ENCODE data around the gene GNB2. TPM values are rescaled to one million over a fixed set of nuclear protein-coding genes. Genes with fewer than 3 reads are reported as not detected.

GNB2 gene
- total RNA-seq, 2 donors from 2014 or later = 292 to 312 TPM

- H3K9me3 ChIP-seq = no peaks in the 10 kb centered on the region
- DNase-seq = peak; percentile 99
- peak within 1 kb of the TSS; percentile 62 for H3K4me3 ChIP-seq
- H3K27ac ChIP-seq = peak within 1 kb of the TSS; percentile 90
- H3K27me3 ChIP-seq = no peaks in the 10 kb centered on the region
- peak within 1 kb of the TSS; percentile 70 to 95 for H3K9ac ChIP-seq (ENCODE audit: low read depth in 2 of 2, low read length in 2 of 2)
- H3K36me3 ChIP-seq = no peaks in the 10 kb centered on the region
- intact Hi-C loops (cut with DNase I) = loop anchor here (5.0 kb wide), 1 partner anchor 146 kb away; the partner anchor contains the start of gene SLC12A9
- no peak for TF ChIP-seq CTCF (IDR thresholded peaks at IDR 0.05)
- peaks cover 10% of the 10 kb centered on the region for H3K4me1 ChIP-seq
Measured at GRCh38 chr7:100705753-100706671, 32.5 kb downstream of the GNB2 start, which contains the start of gene POP7. TSS of gene POP7 (plus strand) at chr7:100706121. CDS start at chr7:100706831, 710 bp downstream.

GRCh38 chr7:100706672-100707311 lies 33.3 kb downstream of the GNB2 start:
- DNase-seq = peak; percentile 41
- Histone ChIP-seq H3K4me3 (peak overlapping the region; percentile 62), H3K9ac (ENCODE audit: low read depth in 2 of 2, low read length in 2 of 2) (peak overlapping the region; percentile 70 to 94), H3K36me3 (no peaks in the 10 kb centered on the region), H3K27me3 (no peaks in the 10 kb centered on the region), H3K27ac (no peak overlapping the region), H3K4me1 (peaks cover 10% of the 10 kb centered on the region), H3K9me3 (no peaks in the 10 kb centered on the region)
- TF ChIP-seq CTCF (IDR thresholded peaks at IDR 0.05) = no peak
- intact Hi-C loops (cut with DNase I) = loop anchor here (5.0 kb wide), 1 partner anchor 146 kb away; the partner anchor contains the start of gene SLC12A9

- no peaks in the 10 kb centered on the region for H3K36me3 ChIP-seq
- no peak for DNase-seq
- peaks cover 10% of the 10 kb centered on the region for H3K4me1 ChIP-seq
- H3K27ac ChIP-seq = no peak overlapping the region
- H3K9me3 ChIP-seq = no peaks in the 10 kb centered on the region
- H3K4me3 ChIP-seq = no peak overlapping the region
- H3K27me3 ChIP-seq = no peaks in the 10 kb centered on the region
- intact Hi-C loops (cut with DNase I) = loop anchor here (5.0 kb wide), 1 partner anchor 144 kb away; the partner anchor contains the start of gene SLC12A9
- no peak for TF ChIP-seq CTCF (IDR thresholded peaks at IDR 0.05)
- H3K9ac ChIP-seq (ENCODE audit: low read depth in 2 of 2, low read length in 2 of 2) = no peak overlapping the region
Measured at GRCh38 chr7:100708395-100708794, 34.9 kb downstream of the GNB2 start.

GRCh38 chr7:100710452-100710851 lies 36.9 kb downstream of the GNB2 start:
- no peaks in the 10 kb centered on the region for H3K36me3 ChIP-seq
- intact Hi-C loops (cut with DNase I) = no loop called here
- peaks cover 10% of the 10 kb centered on the region for H3K4me1 ChIP-seq
- no peaks in the 10 kb centered on the region for H3K9me3 ChIP-seq
- no peak for TF ChIP-seq CTCF (IDR thresholded peaks at IDR 0.05)
- H3K27me3 ChIP-seq = no peaks in the 10 kb centered on the region
- H3K4me3 ChIP-seq = no peak overlapping the region
- H3K27ac ChIP-seq = no peak overlapping the region
- no peak overlapping the region for H3K9ac ChIP-seq (ENCODE audit: low read depth in 2 of 2, low read length in 2 of 2)
- no peak for DNase-seq

- intact Hi-C loops (cut with DNase I) = no loop called here
- Histone ChIP-seq H3K9ac (ENCODE audit: low read depth in 2 of 2, low read length in 2 of 2) (no peak overlapping the region), H3K9me3 (no peaks in the 10 kb centered on the region), H3K27me3 (no peaks in the 10 kb centered on the region), H3K27ac (no peak overlapping the region), H3K4me1 (peaks cover 10% of the 10 kb centered on the region), H3K36me3 (no peaks in the 10 kb centered on the region), H3K4me3 (no peak overlapping the region)
- no peak for TF ChIP-seq CTCF (IDR thresholded peaks at IDR 0.05)
- DNase-seq = no peak
Measured at GRCh38 chr7:100711369-100711768, 37.8 kb downstream of the GNB2 start.
